MCF 10A (cell line): Measurements from ENCODE around the gene VSIG8. TPM values are rescaled to one million over a fixed set of nuclear protein-coding genes. Genes with fewer than 3 reads are reported as not detected.

Experiments used
- BruUV-seq: library from RNA; stranded (reverse); fragments of 400-500 nt; replicated peaks from 2 replicates; lab custom pipeline; 2021; lab: Mats Ljungman, UMichigan
- CTCF ChIA-PET: fragments of 300-600 bp; sonication (Branson Sonifier 250); formaldehyde crosslinking; extraction: SDS; loops from one replicate; lab custom pipeline; 2021; ENCODE audit warnings: antibody characterized with exemption, inconsistent platforms; lab: Yijun Ruan, JAX
- POLR2A ChIA-PET: fragments of 300-600, 350-650 bp; sonication (Branson Sonifier 250); formaldehyde crosslinking; extraction: SDS; loops from one replicate; lab custom pipeline; 2020; ENCODE audit warnings: antibody characterized with exemption, inconsistent platforms; lab: Yijun Ruan, JAX
- DNase-seq: peaks from one replicate; pipeline ENCODE4 v3.0.0-alpha.2; 2018; ENCODE audit not compliant: unreplicated experiment
- H3K27ac Mint-ChIP-seq: one replicate; pipeline ENCODE4 v1.8.0; 2022; ENCODE audit warnings: mild to moderate bottlenecking, low read depth, mixed read lengths; ENCODE audit not compliant: unreplicated experiment
- H3K27me3 Mint-ChIP-seq: one replicate; pipeline ENCODE4 v1.8.0; 2022; ENCODE audit warnings: mixed read lengths; ENCODE audit not compliant: insufficient read depth, unreplicated experiment
- H3K36me3 Mint-ChIP-seq: one replicate; pipeline ENCODE4 v1.8.0; 2022; ENCODE audit warnings: mild to moderate bottlenecking, moderate library complexity, mixed read lengths; ENCODE audit not compliant: insufficient read depth, unreplicated experiment
- H3K4me1 Mint-ChIP-seq: one replicate; pipeline ENCODE4 v1.8.0; 2022; ENCODE audit warnings: mixed read lengths; ENCODE audit not compliant: insufficient read depth, unreplicated experiment
- H3K4me3 Mint-ChIP-seq: one replicate; pipeline ENCODE4 v1.8.0; 2022; ENCODE audit warnings: mild to moderate bottlenecking, moderate library complexity, mixed read lengths; ENCODE audit not compliant: unreplicated experiment
- H3K9me3 Mint-ChIP-seq: one replicate; pipeline ENCODE4 v1.8.0; 2022; ENCODE audit warnings: mixed read lengths; ENCODE audit not compliant: unreplicated experiment
- intact Hi-C: fragments of 100-400 bp; cut with micrococcal nuclease; formaldehyde crosslinking; loops from 2 replicates; pipeline ENCODE4 v1.14.1; 2022
- total RNA-seq: library from RNA; stranded (reverse); gene quantifications from 2 replicates; pipeline ENCODE4 v1.2.3, GENCODE V29; 2022
- TF ChIP-seq, protein P1 (sequence below): fragments of 200-600 bp; IDR thresholded peaks from one replicate; pipeline ENCODE4 v1.8.0; 2022; ENCODE audit warnings: antibody characterized with exemption, mild to moderate bottlenecking; ENCODE audit not compliant: unreplicated experiment

The VSIG8 gene
- total RNA-seq, 1 experiment from 2014 or later = not detected

DNA sequence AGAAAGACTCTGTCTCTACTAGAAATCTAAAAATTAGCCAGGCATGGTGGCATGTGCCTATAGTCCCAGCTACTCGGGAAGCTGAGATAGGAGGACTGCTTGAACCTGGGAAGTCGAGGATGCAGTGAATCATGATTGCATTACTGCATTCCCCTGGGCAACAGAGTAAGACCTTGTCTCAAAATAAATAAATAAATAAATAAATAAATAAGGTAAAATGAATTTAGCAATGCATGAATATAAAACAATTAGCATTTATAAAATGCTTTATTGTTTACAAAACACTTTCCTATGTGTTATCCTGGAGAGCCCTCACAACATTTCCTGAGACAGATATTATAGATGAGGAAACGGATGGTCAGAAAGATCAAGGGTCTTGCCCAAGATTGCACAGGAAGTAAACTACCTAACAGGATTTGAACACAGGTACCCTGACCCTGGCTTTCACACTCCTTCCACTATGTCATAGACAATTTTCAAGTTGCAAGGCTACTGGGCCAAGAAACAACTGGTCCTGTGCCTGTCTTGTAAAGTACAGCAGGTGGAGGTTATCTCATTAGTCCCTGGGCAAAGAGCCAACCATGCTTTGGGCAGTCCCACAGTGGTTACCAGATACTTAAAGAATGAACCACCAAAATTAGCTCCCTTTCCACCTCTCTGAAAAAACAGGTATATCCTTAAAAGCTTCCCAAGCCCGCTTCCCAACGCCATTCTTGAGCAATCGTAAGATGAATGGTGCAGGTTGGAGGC lies 15.4 kb upstream of the VSIG8 start:
- H3K4me3 Mint-ChIP-seq = no peak overlapping the region
- DNase-seq = peak; percentile 71
- H3K27ac Mint-ChIP-seq = no peak overlapping the region
- BruUV-seq = no TSS peak
- intact Hi-C loops = no loop called here
- CTCF ChIA-PET = interaction anchor here (0.6 to 9.4 kb wide), 9 partner anchors 13 to 1179 kb away, joined by 3 to 164 read pairs (median 6); partner anchors contain the start of gene FCRL6
- H3K36me3 Mint-ChIP-seq = no peaks in the 10 kb centered on the region
- POLR2A ChIA-PET = interaction anchor here (2.6 to 6.1 kb wide), 3 partner anchors 8 to 26 kb away, joined by 9 to 82 read pairs (median 53); no protein-coding TSS in a partner anchor
- peaks cover 14% of the 10 kb centered on the region for H3K4me1 Mint-ChIP-seq
- H3K27me3 Mint-ChIP-seq = no peaks in the 10 kb centered on the region
- H3K9me3 Mint-ChIP-seq = no peaks in the 10 kb centered on the region
- TF ChIP-seq, protein P1, sequence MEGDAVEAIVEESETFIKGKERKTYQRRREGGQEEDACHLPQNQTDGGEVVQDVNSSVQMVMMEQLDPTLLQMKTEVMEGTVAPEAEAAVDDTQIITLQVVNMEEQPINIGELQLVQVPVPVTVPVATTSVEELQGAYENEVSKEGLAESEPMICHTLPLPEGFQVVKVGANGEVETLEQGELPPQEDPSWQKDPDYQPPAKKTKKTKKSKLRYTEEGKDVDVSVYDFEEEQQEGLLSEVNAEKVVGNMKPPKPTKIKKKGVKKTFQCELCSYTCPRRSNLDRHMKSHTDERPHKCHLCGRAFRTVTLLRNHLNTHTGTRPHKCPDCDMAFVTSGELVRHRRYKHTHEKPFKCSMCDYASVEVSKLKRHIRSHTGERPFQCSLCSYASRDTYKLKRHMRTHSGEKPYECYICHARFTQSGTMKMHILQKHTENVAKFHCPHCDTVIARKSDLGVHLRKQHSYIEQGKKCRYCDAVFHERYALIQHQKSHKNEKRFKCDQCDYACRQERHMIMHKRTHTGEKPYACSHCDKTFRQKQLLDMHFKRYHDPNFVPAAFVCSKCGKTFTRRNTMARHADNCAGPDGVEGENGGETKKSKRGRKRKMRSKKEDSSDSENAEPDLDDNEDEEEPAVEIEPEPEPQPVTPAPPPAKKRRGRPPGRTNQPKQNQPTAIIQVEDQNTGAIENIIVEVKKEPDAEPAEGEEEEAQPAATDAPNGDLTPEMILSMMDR = no peak

- TF ChIP-seq, protein P1 = no peak
- Mint-ChIP-seq H3K4me1 (peaks cover 32% of the 10 kb centered on the region), H3K4me3 (no peak overlapping the region), H3K27ac (no peak overlapping the region), H3K36me3 (no peaks in the 10 kb centered on the region), H3K27me3 (no peaks in the 10 kb centered on the region), H3K9me3 (no peaks in the 10 kb centered on the region)
- CTCF ChIA-PET = interaction anchor here (0.6 to 10.4 kb wide), 10 partner anchors 17 to 1308 kb away, joined by 3 to 164 read pairs (median 4); no protein-coding TSS in a partner anchor
- no peak for DNase-seq
- no TSS peak for BruUV-seq
- intact Hi-C loops = no loop called here
- POLR2A ChIA-PET = interaction anchor here (0.6 to 9.6 kb wide), 4 partner anchors 20 to 430 kb away, joined by 3 to 80 read pairs (median 3); no protein-coding TSS in a partner anchor
These were observed 11.2 kb upstream of the VSIG8 start for GRCh38 chr1:159873530-159874143.

DNA sequence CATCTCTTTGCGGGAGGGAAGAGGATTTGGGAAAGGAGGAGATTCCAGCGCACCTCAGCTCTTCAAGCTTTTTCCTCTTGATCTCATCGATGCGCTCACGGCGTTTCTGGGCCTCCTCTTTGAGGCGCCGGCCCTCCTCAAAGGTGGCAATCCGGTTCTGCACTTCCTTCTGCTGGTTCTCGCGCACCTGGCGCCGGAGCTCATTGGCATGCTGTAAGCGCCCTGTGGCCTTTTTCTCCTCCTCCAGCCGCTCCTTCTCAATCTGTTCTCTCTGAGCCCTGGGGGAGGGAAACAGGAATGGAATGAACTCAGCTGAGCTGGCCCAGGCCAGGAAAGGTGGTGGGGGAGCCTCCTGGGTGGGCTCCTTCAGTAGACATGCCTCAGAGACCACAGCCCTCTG lies 10.4 kb upstream of the VSIG8 start:
- CTCF ChIA-PET = interaction anchor here (0.6 to 10.4 kb wide), 10 partner anchors 8 to 1308 kb away, joined by 3 to 146 read pairs (median 4); no protein-coding TSS in a partner anchor
- no TSS peak for BruUV-seq
- POLR2A ChIA-PET = interaction anchor here (9.6 kb wide), 1 partner anchor 19 kb away, joined by 80 read pairs; no protein-coding TSS in a partner anchor

More for the DNA sequence above, 10.4 kb upstream of the VSIG8 start:
- intact Hi-C loops = no loop called here
- H3K27me3 Mint-ChIP-seq = no peaks in the 10 kb centered on the region
- no peak for DNase-seq
- TF ChIP-seq, protein P1 = no peak
- no peak overlapping the region for H3K4me3 Mint-ChIP-seq
- no peaks in the 10 kb centered on the region for H3K9me3 Mint-ChIP-seq
- H3K36me3 Mint-ChIP-seq = no peaks in the 10 kb centered on the region
- H3K27ac Mint-ChIP-seq = no peak overlapping the region
- peaks cover 31% of the 10 kb centered on the region for H3K4me1 Mint-ChIP-seq
